ENCODE data around the gene CPSF6.

DNA sequence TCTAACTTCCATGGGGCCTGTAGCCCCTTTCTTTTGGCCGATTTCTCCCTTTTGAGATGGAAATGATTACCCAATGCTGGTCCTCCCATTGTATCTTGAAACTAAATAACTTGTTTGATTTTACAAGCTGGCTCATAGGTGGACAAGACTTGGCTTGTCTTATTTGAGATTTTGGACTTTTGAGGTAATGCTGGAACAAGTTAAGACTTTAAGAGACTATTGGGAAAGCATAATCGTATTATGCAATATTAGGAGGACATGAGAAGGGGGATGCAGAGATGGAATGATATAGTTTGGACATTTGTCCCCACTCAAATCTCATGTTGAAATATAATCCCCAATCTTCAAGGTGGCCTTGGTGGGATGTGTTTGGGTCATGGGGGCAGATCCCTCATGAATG, 59.6 kb downstream of the CPSF6 start:
- no peak for TF ChIP-seq SIN3A (IDR thresholded peaks at IDR 0.05; ENCODE audit: borderline replicate concordance, insufficient read depth, low read length)
- TF ChIP-seq, protein P1, sequence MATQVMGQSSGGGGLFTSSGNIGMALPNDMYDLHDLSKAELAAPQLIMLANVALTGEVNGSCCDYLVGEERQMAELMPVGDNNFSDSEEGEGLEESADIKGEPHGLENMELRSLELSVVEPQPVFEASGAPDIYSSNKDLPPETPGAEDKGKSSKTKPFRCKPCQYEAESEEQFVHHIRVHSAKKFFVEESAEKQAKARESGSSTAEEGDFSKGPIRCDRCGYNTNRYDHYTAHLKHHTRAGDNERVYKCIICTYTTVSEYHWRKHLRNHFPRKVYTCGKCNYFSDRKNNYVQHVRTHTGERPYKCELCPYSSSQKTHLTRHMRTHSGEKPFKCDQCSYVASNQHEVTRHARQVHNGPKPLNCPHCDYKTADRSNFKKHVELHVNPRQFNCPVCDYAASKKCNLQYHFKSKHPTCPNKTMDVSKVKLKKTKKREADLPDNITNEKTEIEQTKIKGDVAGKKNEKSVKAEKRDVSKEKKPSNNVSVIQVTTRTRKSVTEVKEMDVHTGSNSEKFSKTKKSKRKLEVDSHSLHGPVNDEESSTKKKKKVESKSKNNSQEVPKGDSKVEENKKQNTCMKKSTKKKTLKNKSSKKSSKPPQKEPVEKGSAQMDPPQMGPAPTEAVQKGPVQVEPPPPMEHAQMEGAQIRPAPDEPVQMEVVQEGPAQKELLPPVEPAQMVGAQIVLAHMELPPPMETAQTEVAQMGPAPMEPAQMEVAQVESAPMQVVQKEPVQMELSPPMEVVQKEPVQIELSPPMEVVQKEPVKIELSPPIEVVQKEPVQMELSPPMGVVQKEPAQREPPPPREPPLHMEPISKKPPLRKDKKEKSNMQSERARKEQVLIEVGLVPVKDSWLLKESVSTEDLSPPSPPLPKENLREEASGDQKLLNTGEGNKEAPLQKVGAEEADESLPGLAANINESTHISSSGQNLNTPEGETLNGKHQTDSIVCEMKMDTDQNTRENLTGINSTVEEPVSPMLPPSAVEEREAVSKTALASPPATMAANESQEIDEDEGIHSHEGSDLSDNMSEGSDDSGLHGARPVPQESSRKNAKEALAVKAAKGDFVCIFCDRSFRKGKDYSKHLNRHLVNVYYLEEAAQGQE (IDR thresholded peaks at IDR 0.05; ENCODE audit: insufficient read depth in 1 of 2, low read depth in 2 of 2, low read length in 2 of 2) = no peak
- TF ChIP-seq POLR2AphosphoS5 (IDR thresholded peaks at IDR 0.05; ENCODE audit: low read depth, low read length) = no peak
- TF ChIP-seq TAF1 (IDR thresholded peaks at IDR 0.05; ENCODE audit: borderline replicate concordance, insufficient read depth, low read length) = no peak
- TF ChIP-seq FOXP2 (optimal IDR thresholded peaks at IDR 0.05; ENCODE audit: borderline replicate concordance, extremely low read depth, extremely low read length, insufficient read depth) = no peak
